Measurements from ENCODE around the gene MRGPRD. TPM values are rescaled to one million over a fixed set of nuclear protein-coding genes. Genes with fewer than 3 reads are reported as not detected.
"Not testable (repeated sequence)": the region's sequence is repeated elsewhere in the genome, so short reads cannot be mapped to it uniquely, and the experiment has no call there.

MRGPRD gene
- total RNA-seq, 1 donor from 2014 or later = not detected

DNA sequence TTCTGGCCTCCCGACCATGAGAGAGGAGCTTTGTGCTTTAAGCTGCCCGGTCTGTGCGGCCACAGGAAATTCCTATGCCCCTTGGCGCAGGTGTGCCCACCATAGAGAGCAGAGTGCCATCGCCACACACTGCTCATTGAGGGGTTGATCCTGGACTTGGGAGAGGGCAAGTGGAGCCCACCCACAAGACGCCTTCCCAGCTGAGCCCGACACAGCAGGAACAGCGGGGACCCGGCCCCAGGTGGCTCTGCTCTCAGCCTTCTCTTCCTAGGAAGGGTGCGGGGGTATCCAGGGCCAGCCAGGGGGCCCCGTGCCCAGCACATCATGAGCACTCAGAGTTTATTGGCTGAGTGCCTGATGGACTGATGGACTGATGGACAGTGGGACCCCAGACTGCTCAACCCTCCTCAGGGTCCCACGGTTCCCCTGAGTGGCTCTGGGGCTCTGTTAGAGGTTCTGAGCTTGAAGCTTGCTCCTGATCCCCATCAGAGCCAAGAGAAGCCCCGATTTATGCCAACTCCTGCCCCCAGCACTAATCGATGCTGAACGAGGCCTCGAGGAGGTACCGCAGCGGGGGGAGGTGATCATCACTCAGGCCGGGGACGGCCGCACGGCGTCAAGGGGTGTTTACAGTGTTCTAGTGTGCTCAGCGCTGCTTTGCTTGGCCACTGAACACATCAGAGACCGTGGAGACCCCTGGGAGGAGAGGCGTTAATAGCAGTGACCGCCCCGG lies 13.5 kb upstream of the MRGPRD start:
- no peak for DNase-seq (ENCODE audit: low read depth)

DNA sequence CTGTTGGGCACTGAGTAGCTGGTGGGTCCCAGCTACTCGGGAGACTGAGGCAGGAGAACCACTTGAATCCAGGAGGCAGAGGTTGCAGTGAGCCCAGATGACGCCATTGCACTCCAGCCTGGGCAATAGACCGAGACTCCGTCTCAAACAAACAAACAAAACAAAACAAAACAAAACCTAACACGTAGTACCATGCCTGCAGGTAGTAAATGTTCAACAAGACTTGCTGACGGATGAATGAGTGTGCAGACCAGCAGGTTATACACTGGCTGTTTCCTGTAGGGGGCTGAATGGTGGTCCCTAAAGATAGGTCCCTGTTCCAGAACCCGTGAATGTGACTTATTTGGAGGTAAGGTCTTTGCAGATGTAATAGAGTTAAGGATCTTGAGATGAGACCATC lies 12.8 kb upstream of the MRGPRD start:
- peak; percentile 87 for DNase-seq (ENCODE audit: low read depth)

DNA sequence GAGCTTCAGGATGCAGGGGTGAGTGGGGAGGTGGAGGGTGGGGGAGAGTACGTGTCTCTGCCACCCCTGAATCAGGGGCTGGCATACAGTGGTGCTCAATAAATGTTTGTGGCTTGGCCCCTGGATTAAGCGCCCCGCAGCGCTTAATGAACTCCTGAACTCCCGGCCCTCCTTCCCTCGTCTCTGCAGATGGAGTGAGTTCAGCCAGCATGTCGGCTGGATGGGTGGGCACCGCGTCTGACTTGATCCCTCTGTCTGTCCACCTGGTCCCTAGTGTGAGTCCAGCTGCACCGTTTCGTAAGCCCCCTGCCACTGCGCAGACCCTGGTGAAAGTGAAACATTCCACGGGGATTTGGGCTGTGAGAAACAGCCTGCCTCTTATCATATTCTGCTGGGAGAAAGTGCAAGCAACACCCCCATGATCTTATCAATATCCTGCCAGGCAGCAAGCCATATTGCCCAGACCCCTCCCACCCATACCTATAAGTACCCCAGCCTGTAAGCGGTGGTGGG lies 12.0 kb upstream of the MRGPRD start:
- DNase-seq (ENCODE audit: low read depth) = no peak

DNA sequence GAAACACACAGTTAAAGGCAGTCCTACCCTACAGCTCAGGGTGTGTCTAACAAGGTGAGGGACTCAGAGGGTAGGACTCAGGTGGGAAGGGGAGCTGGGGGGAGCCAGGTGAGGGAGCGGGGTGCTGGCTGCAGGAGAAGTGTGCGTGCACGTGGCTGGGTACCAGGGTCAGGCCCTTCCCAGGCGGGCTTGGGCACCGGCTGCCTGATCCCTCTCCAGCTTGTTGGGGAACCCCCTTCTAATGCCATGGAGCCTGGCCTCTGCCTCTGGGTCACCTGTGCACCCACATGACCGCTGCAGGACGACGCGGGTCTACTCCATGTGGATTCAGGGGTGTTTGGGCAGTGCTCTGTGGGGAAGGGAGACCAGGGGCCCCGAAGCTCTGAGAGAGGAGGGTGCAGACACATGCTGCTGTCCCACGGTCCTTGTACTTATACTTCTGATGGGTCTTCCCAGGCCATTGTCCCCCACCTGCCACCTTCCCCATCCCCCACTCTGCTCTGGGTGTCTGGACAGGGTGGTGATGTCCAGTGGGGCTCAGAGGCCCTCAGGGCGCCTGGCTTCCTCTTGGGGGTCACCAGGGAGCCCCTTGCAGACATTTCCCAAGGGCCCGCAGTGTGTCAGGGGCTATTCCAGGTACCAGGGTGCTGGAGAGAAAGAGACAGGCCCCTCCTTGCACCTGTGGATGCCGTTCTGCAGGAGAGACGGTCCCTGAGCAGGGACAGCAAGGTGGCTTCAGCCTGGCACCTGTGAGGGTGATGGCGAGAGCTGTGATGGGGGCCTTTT lies 10.4 kb upstream of the MRGPRD start:
- no peak for DNase-seq (ENCODE audit: low read depth)

DNA sequence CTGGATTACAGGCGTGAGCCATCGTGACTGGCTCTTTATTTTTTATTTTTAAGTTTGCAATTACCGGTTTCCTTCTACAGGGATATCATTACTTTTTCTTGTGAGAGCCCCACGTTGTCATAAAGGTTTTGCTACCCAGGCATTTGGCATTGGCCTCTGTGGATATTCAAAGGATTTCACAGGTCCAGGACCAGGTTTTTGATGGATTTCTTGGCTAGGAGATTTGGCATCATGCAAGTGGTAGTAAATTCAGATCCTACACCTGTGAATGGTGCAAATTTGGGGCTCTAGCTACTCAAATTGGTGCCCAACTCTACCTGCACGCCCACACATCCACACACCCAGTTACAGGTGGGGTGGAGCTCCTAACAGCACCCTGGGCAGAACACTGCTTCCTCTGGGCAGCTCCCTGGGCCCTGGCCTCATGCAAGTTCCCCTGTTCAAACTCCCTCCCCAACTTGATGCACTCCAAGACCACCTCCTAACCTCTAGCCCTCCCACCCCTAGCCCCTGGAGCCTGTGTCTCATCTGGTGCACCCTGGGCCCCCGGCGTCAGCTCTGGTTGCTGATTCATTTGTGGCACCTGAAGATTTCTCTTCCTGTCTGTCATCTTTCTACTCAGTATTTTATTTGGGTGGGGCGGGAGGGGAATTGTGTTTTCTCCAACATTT lies 9.3 kb upstream of the MRGPRD start:
- DNase-seq (ENCODE audit: low read depth) = no peak

DNA sequence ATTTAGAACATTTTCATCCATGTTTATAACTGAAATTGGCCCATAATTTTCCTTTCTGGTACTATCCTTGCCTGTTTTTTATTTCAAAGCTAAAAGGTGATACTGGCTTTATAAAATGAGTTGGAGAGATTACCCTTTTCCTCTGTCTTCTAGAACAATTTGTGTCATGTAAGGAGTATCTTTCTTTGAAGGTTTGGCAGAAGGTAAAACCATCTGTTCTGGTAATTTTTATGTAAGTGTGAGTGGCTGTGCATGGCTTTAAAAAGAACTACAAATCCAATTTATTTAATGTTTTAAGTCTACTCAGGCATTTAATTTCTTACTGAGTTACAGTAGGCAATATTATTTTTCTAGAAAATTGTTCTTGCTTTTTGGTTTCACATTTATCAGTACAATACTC lies 7.7 kb upstream of the MRGPRD start:
- DNase-seq (ENCODE audit: low read depth) = no peak

DNA sequence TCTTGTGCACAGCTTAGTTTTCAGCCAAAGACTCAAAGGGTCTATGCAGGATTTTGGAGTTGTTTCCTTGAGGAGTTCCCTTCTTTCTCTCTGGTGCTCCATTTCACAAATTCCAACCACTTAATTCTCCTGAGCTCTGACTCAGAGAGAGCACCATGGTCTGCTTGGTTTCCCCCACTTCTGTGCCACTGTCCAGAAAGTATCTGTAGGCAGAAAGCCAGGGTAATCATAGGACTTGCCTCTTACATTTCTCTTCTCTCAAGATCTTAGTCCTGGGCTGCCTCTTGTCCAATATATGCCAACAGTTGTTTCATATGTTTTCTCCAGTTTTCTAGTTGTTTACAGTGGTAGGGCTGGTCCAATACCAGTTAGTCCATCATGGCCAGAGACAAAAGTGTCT lies 6.4 kb upstream of the MRGPRD start:
- DNase-seq (ENCODE audit: low read depth) = peak; percentile 45

DNA sequence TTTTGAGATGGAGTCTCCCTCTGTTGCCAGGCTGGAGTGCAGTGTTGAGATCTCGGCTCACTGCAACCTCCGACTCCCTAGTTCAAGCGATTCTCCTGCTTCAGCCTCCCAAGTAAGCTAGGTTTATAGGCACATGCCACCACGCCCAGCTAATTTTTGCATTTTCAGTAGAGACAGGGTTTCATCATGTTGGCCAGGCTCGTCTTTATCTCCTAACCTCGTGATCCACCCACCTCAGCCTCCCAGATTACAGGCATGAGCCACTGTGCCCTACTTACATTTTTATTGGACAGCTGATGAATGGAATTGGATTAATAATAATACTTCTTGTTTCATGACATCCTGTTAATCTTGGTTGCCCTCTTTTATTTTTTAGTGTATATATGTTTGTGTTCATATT lies 3.0 kb upstream of the MRGPRD start:
- no peak for DNase-seq (ENCODE audit: low read depth)

DNA sequence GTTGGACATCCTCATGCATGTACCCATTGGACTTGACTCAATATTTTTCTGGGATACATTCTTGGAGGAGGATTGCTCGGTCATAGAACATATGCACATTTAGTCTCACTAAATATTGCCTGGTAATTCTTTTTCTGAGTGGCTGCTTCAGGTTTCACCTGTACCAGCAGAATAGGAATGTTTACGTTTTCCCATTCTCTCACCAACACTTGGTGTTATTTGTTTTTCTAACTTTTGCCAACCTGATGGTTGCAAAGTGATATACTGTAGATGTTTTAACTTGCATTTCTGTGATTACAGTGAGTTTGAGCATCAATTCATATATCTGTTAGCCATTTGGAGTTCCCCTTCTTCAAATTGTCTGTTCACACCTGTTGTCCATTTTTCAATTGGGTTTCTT lies 1.3 kb upstream of the MRGPRD start:
- no peak for DNase-seq (ENCODE audit: low read depth)

DNA sequence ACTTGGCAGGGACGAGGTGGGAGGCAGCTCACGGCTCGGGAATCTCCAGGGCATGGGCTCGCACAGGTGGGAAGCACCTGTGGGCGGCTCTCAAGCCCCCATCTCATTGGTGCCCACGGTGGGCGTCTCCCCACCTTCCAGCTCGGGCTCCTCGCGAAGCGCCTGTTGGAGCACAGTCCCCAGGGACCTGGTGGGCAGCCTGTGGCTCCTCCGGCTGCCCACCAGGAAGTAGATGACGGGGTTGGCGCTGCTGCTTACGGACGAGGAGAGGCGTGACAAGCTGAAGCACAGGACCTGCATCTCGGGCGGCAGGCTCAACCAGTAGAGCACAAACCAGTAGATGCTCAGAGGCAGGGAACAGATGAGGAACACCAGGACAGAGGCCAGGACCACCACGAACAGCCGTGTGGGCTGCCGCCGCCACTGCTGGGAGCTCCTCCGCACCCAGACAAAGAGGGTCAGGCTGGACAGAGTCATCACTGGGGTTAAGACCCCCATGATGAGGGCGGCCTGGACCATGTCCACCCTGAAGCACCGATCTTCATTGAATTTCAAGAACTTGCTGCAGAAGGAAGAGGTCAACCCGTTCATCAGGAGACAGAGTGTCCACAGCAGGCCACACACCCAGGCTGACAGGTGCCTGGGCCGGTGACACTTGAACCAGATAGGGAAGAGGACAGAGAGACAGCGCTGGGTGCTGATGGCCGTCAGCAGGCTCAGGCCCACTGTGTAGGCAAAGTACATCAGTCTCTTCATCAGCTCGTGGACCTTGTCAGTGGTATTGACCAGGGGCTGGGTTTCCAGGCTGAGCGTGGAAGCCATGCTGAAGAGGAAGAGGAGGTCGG lies 633 bp downstream of the MRGPRD start:
- DNase-seq (ENCODE audit: low read depth) = no peak

DNA sequence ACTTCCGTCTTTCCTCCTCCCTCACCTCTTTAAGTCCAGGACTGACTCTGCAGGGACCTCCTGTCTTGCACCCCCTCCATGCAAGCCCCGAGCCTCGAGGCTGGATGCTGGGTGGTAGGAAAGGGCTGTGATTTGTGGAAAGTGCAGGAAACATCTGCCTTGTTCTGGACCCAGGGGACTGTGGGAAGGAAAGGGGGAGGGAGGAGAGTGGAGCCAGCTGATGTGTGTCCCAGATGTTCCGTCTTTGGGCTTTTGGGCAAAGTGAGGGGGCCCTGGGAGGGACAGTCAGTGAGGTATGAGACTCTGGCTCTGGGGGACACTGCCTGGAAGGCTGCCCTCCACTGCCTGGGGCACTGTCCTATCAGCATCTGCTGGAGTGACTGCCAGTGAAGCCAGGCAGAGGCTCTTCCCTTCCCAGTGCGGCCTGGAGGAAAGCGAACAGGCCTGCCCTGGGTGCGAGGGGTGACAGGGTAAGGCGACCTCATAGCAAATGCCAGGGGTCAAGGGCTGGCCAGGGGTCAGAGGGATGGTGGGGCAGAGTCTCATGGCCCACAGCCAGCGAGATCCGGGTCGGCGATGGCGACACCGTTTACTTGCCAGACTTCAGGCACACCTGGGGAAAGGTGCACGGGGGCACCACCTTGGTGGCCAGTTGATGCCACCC lies 1.7 kb downstream of the MRGPRD start:
- no peak for DNase-seq (ENCODE audit: low read depth)

DNA sequence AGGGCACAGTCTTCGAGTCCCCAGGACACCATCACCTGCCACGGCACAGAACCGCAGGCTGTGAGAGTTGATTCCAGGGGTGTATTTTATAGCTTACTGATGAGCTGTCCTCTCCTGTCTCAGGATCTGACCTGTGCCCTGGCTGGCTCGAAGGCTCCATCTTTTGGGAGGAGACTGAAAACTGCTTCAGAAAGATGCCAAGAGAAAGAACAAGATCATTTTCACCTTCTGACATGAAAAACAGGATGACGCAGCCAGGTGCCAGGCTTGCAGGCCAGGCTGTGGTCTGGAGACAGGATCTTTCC lies 2.2 kb downstream of the MRGPRD start:
- no peak for DNase-seq (ENCODE audit: low read depth)

DNA sequence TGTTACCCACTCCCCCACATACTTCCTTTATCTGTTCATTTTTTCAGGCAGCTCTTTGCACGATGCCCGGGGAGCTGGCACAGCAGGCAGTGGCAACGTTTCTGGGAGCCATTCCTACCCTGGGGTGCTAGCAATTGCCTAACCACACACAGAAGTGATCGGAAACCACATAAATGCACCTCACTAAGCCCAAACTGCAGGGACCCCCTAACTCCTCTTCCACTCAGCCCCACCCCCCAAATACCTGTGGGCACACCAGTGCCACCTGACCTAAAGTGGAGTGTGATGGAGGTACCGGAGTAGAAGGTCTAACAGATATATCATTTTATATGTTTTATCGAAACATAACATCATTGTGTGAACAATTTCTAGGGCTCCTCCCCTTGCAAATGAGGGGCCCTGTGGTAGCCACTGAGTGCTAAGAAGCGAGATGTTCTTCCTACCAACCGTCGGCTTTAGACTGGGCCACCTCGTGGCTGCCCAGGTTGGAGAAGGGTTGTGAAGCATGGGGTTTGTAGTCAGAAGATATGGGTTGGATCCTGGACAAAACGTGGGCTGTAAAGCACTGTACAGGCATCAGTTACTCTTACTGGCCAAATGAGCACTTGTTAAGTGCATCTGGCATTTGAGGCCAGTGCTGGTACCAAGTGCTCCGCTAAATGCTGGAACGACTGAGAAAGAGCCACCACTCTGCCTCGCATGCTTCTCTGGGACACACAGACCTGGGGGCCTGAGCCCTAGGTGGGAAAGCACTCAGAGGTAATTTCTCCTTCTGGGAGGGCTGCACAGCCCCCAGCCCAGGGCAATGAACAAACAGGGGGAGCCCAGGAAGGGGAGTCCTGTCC lies 2.8 kb downstream of the MRGPRD start:
- DNase-seq (ENCODE audit: low read depth) = no peak

DNA sequence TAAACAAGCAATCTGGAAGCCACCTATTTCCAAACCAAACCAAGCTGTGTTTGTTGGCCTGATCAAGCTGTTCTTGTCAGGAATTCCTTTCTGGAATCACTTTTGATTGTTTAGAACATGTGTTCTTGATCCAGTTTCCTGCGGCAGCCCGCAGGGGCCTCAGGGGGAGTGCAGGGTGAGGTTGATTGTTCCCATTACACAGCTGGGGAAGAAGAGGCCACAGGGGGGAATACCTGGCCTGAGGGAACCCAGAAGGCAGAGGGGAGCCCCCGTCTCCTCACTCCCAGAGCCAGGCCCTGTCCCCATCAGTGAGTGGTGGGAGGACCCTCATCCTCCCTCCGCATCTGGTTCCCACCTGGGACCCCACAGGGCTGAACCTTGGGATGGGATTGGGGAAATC lies 4.2 kb downstream of the MRGPRD start:
- DNase-seq (ENCODE audit: low read depth) = no peak

DNA sequence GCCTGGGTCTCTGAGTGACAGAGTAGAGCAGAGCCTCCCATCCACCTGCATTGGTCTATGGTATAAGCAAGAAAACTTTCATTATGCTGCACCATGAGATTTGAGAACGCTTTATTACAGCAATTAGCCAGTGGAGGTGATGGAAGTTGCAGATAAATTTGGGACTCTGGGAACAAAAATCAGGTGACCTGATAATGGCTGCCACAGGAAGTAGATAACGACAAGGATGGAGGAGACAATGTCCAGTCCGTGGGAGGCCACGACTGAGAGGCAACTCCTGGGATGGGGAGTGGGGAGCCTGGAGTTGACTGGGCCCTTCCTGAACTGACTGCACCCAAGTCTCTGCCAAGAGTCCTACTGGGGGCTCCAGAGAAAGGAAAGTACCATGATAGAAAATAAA lies 4.7 kb downstream of the MRGPRD start:
- DNase-seq (ENCODE audit: low read depth) = no peak

DNA sequence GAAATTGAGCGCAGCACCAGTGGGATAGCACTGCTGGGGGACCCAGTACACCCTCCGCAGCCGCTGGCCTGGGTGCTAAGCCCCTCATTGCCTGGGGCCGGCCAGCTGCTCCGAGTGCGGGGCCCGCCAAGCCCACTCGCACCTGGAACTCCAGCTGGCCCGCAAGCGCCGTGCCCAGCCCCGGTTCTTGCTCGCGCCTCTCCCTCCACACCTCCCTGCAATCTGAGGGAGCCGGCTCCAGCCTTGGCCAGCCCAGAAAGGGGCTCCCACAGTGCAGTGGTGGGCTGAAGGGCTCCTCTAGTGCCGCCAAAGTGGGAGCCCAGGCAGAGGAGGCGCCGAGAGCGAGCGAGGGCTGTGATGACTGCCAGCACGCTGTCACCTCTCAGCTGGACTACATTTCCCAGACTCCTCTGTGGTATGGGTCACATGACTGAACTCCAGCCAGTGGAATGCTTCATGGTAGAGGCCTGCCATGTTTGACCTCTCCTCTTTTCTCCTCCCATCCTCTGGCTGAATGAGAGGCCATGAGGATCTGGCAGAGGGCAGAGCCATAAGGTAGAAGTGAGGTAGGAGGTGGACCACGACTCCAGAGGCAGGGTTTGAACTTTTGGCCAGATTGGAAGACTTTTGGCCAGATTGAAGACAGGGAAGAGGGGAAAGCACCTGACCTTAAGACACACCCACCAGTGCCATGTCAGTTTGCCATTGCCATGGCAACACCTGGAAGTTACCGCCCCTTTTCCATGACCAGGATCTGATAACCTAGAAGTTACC lies 6.2 kb downstream of the MRGPRD start:
- DNase-seq (ENCODE audit: low read depth) = no peak

DNA sequence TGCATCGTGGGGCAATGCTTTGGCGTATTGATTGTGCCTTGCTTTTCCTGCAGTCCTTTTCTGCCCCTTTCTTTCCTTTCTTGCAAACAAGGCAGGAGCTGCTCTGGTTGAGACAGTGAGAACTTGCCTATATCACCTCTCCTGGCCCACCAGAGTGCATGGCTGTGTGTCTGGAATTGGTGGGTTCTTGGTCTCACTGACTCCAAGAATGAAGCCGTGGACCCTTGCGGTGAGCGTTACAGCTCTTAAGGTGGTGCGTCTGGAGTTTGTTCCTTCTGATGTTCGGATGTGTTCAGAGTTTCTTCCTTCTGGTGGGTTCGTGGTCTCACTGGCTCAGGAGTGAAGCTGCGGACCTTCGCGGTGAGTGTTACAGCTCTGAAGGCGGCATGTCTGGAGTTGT lies 7.1 kb downstream of the MRGPRD start:
- DNase-seq (ENCODE audit: low read depth) = not testable (repeated sequence)

DNA sequence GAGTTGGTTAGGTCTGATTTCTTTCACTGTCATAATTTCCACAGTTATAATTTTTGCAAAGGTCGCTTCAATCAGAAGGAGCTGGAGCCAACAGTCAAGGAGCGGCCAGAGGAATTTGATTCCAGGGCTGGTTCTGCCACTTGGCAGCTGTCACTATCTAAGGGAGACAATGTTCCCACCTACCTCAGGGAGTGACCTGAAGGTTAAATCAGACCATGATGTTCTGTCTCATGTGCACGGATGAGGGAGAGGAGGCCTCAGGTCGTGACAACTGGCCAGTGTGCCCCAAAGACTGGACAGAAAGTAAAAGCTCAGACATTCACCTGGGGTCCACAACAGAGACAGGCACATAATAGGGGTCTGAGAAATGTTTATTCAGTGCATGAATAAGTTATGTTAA lies 7.6 kb downstream of the MRGPRD start:
- no peak for DNase-seq (ENCODE audit: low read depth)

DNA sequence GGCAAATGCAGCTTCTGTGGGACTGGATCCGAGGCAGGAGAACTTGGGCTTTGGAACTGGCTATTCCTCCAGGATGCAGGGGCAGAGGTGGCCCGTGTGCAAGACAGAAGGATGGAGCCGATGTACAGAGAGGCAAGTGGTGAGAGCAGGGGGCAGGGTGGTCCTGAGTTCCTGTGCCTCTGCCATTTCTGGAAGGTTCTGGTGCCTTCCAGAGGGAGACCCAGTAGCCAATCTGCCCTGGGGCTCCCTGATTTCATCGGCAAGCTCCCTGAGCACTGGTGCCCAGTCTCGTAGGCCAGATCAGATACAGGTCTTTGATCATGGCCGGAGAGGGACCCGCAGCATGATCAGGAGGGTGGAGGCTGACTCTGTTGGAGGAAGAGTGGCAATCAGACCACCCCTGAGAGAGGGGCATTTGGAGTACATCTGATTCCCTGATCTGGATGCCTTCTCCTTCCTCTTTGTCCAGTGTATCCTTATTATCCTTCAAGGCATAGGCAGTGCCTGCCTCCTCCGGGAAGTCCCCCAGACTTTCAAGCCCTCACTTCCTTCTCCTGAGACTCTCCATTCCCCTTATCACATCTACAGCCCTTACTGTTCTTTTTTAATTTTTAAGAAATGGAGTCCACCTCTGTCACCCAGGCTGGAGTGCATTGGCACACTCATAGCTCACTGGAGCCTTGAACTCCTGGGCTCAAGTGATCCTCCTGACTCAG lies 9.7 kb downstream of the MRGPRD start:
- no peak for DNase-seq (ENCODE audit: low read depth)

Data from renal cortical epithelial cell (primary cell).